CD4-positive, alpha-beta T cell treated with Interleukin-6 at 100 ng/mL for 8 hours (primary cell): ENCODE data around the gene ANAPC16.
"Not testable (repeated sequence)": the region's sequence is repeated elsewhere in the genome, so short reads cannot be mapped to it uniquely, and the experiment has no call there.

Source experiments
- DNase-seq: peaks from one replicate; pipeline ENCODE4 v3.0.0-alpha.2; 2020; ENCODE audit warnings: mixed read lengths, low spot score

Gene ANAPC16

DNA sequence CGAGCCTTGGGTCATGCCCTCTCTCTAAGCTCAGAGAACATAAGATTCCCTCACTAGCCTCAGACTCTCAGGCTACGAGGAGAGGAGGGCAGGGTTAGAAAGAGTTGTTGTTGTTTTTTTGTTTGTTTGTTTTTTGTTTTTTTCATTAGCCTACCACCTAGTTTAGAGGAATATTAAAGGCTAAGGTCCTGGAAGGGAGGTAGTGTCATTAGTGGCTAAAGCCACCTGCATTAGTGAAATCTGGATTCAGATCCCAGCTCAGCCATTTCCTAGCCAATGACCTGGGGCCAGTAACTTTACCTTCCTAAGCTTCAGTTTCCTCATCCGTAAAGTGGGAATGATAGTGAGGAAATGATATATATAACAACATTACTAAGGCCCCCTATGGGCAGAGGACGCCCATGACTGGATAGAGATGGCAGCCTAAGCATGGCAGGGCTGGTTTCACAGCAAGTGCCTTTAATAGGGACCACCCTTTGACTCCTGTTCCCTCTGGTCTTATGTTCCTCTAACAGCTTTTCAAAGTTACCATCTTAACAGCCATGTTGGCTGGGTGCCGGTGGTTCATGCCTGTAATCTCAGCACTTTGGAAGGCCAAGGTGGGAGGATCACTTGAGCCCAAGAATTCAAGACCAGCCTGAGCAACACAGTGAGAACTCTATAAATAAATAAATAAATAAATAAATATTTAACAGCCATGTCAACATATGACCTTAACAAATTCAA lies 63.0 kb downstream of the ANAPC16 start:
- DNase-seq = no peak

DNA sequence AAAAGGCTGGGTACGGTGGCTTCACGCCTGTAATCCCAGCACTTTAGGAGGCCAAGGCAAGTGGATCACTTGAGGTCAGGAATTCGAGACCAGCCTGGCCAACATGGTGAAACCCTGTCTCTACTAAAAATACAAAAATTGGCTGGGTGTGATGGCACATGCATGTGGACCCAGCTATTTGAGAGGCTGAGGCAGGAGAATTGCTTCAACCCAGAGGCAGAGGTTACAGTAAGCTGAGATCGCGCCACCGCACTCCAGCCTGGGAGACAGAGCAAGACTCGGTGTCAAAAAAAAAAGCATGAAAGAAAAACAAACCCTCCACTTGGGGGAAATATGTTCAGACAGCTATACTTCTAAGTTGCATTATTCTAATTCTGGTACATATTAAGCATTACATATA lies 63.8 kb downstream of the ANAPC16 start:
- not testable (repeated sequence) for DNase-seq

DNA sequence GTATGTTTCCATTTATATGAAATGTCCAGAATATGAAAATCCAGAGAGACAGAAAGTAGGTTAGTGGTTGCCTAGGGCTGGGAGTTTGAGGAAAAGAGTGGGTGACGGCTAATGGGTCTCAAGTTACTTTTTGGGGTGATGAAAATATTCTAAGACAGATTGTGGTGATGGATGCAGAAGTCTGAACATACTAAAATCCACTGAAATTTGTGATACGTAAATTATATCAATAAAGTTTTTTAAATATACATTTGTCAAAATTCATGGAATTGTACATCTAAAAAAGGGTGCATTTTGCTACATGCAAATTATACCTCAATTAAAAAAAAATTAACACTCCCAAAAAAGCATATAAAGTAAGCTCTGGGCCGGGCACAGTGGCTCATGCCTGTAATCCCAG lies 67.3 kb downstream of the ANAPC16 start:
- no peak for DNase-seq
